GM18870 (cell line): ENCODE results near the gene FZR1.
"Not testable (repeated sequence)": the region's sequence is repeated elsewhere in the genome, so short reads cannot be mapped to it uniquely, and the experiment has no call there.

ENCODE experiments used
- ATAC-seq: cut with Tn5 transposase; IDR thresholded peaks from one replicate; pipeline ENCODE4 v1.9.1; 2021; ENCODE audit warnings: moderate library complexity; ENCODE audit not compliant: unreplicated experiment

FZR1 gene

DNA sequence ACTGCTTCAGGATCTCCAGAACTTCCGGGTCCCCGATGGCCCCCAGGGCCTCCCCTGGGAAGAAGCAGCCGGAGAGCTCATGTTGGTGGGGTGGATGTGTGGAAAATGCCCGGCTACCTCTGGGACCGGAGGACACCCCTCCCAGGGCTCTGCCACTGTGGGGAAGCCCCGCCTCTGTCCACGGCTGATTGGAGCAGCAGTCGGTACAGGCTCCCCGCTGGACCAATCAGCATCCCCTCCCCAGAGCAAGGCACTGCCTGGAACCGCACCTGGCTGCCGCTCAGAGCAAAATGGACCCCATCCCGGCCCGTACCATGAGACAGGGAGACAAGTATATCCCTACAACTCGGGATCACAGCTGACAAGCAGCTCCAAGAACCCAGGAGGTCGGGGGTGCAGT, 12.1 kb upstream of the FZR1 start:
- no peak for ATAC-seq

DNA sequence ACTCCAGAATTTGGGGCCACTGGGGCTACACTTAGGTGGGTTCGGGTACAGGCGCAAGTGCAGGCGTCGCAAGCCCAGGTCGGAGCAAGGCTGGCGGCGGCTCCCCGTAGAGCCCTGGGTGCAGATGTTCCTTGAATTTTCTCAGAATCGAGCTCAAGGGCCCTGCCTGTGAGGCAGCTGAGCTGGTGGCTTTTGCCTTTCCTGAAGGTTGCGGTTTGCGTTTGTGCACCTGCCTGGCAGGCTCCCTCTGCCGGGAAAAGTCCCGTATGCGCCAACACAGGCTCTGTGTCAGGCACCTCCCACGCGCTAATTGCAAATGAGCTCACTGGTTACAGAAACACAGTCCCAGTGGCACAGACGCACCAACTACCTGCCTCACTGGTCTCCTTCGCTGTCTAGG, 11.6 kb upstream of the FZR1 start:
- ATAC-seq = no peak

DNA sequence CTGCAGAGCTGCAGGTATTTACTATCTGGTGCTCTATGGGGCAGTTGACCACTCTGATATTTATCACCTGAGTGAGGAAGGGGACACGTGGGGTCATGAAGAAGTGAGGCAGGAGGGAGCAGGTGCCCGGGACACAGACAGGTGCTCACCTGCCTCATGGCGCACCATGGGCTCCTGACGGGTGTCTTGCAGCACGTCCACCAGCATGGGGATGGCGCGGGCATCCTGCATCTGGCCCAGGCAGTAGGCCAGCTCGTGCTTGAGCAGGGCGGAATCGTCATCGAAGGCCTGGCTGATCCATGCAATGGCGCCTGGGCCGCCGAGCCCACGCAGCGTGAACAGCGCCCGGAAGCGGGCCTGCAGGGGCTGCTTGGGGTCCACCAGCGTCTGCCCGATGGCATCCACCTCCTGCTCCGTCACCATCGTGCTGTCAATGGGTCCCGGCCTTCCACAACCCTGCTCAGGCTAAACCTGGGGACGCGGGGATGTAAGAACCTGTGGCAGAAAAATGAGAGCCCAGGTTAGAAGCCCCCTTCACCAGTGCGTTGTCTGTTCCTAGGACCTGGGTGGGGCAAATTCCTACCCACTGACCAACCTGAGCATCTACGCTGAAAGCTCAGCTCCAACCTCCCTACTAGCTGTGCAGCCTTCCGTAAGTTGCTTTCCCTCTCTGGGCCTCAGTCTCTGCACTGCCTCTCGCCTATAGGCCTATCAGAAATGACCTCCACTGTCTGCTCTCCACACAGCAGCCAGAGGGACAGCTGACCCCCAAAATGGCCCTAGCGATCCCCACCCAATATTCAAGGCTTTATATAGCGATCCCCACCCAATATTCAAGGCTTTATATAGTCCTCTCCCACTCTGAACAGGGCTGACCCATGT, 9.5 kb upstream of the FZR1 start:
- ATAC-seq = no peak

DNA sequence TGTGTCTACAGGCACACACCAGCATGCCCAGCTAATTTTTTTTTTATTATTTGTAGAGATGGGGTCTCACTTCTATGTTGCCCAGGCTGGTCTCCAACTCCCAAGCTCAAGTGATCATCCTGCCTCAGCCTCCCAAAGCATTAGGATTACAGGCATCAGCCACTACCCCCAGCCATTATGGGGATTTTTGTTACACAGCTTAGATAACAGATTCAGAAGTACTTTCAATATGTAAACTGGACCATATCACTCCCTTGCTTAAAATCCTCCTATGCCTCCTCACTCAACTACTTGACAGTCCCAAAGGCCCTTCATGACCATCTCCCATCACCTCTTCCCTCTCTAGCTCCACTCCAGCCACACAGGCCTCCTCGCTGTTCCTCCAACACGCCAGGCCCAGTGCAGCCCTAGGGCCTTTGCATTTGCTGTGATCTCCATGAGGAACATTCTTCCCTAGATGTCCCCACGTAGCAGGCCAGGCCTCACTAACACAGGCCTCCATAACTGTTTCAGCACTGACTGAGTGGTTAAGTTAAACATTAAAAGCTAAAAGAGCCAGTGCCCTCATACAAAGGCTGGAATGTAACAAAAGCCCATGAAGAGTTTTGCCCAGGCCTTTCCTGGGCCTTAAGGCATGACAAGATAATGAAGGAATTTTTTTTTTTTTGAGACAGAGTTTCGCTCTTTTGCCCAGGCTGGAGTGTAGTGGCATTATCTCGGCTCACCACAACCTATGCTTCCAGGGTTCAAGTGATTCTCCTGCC, 8.2 kb upstream of the FZR1 start:
- ATAC-seq = no peak

DNA sequence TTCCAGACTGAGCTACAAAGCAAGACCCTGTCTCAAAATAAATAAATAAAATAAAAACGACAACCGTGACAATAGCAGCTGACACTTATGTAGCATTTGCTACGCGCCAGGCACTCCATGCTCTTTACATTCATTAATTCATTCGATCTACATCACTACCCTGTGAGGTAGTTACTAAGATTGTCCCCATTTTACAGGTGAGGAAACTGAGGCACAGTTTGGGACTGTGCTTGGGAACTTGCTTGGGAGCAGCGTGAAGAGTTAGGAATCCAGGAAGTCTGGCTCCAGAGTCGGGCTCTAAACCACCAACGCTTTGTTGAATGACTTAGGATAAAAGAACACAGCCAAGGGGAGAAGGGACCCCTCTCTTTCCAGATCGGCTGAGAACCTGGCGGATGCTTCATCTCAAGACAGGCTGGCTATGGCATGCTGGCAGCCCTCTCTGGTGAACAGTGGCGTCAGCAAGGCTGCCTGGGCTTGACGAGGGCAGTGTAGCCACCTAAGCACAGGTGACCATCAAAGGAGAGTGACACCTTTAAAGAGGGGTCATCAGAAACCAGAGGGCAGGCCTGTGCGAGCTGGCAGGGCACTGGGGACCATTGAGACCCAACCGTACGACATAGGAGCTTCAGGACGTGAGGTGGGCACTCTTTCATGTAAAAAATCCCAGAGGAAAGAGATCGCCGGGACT, 6.2 kb upstream of the FZR1 start:
- ATAC-seq = no peak

DNA sequence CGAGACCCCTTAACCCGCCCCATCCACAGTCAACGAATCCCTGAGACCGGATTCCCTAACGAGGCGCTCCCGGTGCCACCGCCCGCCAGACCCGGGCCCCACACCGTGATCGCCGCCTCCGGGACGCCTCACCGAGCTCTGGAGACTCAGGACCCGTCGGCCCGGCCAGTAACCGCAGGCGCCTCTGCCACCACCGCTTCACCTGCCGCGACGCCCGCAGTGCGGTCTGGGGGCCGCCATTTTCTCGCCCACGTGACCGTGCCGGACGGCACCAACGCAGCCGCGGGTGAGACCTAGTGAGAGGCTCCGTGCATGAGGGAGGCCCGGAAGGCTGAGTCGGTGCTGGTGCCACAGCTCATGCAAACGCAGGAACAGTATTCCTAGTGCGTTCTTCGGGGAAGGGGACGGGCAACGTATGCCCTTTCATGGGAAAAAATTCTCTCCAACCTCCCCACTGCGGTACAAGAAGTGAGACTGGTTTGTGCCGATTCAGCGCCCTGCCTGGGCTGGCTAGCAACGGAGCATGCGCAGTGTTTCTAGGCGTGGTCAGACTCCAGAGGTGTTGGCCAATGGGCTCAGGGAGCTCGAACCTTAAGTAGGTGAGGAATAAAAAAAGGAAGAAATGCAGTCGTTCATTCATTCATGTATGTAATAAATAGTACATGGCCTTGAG, 5.5 kb upstream of the FZR1 start, which contains the start of gene DOHH:
TSS of gene DOHH (minus strand) at position 246 of the 673 bp plus-strand sequence. CDS start 3,860 bp downstream, outside the sequence.
- ATAC-seq = peak; percentile 60

DNA sequence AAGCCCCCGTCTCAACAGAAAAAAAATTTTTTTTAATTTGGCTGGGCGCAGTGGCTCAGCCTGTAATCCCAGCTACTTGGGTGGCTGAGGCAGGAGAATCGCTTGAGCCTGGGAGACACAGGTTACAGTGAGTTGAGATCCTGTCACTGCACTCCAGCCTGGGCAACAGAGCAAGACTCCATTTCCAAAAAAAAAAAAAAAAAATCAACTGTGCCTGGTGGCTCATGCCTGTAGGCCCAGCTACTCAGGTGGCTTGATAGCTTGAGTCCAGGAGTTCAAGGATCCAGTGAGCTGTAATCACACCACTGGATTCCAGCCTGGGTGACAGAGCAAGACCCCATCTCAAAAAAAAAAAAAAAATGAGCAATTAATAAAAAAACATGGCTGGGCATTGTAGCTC, 4.3 kb upstream of the FZR1 start:
- ATAC-seq = no peak

DNA sequence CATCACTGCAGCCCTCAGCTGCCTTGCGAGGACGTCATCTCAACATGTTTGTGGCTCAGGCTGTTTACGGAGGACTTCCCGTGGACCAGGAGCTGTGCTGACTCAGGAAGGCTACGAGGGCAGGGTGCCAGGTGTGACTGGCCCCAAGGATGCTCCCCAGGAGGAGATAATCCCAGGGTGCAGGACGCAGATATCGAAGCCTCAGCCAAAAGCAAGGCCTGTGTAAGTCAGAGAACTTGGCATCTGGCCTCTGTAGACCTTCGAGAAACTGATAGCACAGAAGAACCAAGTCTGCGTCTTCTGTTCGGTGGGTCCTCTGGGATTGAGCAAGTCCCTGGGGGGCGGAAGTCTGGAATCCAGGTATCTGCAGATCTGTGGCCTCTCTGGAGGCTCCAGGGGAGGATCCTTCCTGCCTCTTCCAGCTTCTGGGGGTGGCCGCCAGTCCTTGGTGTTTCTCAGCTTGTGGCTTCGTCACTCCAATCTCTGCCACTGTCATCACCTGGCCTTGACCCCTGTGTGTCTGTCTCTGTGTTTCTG, 3.0 kb upstream of the FZR1 start:
- no peak for ATAC-seq

DNA sequence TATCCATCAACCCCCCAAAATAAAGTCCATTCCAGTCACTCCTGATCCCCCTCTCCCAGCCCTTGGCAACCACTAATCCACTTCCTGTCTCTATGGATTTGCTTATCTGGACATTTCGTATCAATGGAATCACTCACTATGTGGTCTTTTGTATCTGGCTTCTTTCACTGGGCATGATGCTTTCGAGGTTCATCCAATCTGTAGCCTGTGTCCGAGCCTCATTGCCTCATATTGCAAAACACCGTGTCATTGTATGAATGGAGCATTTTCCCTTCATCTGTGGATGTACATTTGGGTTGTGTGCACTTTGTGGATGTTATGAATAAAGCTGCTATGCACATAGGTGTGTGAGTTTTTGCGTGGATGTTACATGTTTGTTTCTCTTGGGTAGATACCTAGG, 1.4 kb upstream of the FZR1 start:
- ATAC-seq = no peak

DNA sequence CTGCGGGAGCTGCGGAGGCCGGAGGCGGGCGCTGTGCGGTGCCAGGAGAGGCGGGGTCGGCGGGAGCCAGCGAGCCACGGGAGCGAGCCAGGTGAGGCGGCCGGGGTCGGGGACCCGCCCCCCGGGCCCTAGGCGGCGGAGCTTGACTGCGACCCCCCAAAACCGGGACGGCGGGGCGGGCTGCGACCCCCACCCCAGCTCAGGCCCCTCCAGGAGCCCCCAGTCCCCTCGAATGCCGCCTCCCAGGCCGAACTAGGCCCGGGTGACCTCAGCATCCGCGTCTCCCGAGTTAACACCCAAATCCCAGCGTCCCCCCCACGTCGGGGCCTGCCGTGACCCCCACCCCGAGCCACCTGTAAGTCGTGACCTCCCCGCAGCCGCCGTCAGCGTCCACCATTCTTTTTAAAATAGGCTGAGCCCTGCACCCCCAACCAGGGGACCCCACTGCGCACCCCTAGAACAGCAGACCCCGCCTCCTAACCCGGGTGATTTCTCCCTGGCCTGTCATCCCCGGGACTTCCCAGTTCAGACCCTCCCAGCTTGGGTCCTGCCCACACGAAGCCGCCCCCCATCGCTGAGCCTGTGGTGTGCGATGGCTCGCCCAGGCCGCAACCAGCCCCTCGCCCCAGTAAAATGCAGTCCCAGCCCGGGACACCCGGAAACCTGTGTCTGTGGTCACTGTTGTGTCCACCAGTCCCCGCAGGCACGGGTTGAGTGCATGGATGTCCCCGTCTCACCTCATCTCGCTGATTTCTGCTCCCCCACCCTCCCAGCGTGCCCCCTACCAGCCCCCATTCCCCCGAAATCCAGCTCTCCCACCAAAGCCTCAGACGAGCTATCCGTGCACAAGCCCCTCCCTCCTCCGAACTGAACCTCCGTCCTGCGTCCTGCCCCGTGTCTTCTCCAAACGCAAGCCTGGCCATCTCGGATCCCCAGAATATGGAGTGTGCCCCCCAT, 551 bp downstream of the FZR1 start:
- no peak for ATAC-seq

DNA sequence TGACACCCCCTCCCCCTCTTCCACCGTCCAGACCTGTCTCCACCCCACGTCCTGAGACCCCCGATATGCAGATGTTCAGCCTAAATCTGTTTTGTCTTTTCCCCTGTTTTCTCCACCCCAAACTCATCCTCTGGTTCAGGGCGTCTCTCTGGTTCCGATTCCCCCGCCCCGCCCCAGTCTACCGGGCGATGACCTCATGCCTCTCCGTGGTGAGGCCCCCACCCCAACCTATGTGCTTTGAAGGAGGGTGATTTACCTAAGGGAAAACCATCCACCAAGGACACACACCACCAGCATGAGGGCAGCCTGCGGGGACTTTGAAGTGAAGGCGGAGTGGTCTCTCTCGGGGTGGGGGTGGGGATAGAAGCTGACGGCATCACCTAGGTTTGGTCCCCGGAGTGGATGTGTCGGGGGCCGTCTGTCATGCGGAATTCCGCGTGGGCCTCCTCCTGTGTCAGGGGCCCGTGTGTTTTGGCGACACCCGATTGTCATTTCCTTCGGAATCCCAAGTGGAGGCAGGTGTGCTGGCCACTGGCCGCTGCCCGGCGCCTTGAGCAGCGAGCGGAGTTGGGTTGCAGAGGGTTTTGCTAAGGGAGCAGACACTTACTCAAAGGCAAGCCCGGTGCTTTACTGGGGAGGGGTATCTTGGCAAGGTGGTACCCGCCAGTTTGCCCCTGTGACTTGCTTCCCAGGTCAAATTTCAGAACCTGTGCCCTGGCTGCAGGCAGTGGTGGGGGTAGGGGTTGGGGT, 1.4 kb downstream of the FZR1 start:
- ATAC-seq = no peak

DNA sequence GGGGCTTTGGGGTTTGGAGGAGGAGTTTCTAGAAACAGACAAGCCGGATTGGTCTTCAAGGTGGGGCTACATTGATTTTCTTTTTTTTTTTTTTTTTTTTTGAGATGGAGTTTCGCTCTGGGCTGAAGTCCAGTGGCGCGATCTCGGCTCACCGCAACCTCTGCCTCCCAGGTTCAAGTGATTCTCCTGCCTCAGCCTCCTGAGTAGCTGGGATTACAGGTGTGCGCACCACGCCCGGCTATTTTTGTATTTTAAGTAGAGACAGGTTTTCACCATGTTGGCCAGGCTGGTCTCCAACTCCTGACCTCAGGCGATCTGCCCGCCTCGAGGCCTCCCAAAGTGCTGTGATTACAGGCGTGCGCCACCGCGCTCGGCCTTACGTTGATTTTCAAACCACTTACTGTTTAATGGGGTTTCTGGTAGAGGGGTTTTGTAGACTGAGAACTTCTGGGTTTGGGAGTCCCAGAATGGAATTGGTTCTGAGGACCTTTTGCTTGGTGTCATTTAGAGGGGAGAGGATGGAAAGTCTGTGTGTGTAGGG, 2.1 kb downstream of the FZR1 start:
- ATAC-seq = not testable (repeated sequence)

DNA sequence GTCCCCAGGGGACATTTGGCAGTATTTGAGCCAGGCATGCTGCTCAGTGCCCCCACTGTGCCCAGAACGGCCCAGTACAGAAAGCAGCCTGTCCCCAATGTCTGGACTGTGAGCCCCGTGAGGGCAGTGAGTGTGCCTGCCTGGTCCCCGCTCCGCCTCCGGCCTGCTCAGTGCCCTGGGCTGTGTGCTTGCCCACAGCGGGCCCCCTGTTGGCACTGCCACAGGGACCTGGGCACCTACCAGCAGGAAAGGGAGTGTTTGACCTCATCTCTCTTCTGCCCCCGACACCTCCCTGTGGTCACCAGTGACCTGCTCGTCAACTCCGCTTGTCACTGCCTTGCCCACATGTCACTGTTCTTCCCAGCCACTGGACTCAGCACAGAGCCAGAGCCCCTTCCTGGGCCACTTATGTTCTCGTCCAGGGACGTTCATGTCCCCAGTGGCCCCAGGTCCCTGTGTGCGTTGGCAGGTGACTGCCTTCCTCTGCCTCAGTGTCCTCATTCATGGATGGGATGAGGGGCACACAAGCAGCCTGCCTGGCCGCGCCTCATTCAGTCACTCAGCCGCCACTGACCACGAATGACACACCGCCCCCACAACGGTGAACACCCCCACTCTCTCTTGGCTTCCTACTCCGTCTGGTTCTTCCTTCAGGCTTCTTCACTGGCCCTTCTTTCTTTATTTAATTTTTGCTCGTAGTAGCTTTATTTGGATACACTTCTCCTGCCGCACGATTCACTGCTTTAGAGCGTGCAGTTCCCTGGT, 2.8 kb downstream of the FZR1 start:
- no peak for ATAC-seq

DNA sequence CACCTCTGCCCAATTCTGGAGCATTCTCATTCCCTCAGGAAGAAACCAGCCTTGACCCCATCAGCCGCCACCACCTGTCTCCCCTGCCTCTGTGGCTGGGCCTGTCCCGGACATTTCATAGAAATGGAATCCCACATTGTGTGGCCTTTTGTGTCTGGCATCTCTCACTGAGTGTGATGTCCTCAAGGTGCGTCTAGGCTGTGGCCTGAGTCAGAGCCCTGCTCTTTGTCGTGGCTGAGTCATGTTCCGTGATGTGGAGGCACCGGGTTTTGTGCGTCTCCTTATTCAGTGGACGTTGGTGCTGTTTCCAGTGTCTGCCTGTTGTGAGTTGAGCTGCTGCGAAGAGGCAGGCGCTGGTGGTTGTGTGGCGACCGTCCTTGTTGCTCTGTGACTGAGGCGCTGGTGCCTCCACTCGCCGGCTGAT, 3.5 kb downstream of the FZR1 start:
- ATAC-seq = no peak

DNA sequence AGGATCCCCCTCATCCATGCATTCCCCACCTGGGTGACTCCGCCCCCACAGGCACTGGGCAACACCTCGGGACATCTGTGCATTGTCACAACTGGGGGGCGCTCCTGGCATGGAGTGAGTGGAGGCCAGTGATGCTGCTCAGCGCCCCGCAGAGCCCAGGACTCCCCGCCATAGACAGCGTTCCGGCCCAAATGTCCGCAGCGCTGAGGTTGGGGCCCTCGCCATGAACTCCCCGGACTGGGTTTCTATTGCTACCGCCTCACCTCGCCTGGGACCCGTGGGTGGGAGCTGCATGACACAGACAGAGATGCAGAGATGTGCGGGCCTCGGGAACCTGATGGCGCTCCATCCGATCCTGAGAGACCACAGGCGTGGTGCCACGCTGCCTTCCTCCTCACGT, 4.6 kb downstream of the FZR1 start:
- no peak for ATAC-seq

DNA sequence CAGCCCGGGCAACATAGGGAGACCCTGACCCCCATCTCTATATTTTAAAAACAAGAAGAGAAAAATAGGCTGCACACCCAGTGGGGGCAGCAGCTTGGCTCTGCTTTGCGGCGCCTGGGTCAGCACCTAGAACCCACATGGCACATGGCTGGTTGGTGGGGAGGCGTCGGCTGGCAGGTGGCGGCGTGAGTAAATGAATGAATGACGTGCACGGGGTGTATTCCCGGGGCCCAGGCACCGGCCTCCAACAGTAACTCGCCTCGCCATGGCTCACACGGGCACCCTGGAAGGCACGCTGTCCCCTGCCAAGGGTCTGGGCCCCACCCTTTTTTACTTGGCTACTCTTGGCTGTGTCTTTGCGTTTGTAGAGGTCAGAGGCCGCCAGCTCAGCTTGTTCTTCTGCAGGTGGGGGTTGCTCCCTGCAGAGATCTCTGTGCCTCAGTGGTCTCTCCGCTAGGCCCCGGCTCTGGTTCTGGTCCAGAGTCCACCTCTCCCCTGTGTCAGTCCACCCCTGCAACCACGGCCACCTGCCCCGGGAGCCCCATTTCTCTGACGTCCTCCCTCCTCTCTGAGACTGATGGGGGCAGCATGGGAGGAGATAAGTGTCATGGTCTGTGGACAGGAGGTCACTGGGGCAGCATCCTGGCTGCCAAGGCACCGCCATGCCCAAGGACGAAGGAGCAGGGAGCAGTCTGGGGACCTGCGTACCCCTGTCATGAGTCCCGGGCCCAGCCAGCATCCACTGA, 5.6 kb downstream of the FZR1 start:
- ATAC-seq = no peak

DNA sequence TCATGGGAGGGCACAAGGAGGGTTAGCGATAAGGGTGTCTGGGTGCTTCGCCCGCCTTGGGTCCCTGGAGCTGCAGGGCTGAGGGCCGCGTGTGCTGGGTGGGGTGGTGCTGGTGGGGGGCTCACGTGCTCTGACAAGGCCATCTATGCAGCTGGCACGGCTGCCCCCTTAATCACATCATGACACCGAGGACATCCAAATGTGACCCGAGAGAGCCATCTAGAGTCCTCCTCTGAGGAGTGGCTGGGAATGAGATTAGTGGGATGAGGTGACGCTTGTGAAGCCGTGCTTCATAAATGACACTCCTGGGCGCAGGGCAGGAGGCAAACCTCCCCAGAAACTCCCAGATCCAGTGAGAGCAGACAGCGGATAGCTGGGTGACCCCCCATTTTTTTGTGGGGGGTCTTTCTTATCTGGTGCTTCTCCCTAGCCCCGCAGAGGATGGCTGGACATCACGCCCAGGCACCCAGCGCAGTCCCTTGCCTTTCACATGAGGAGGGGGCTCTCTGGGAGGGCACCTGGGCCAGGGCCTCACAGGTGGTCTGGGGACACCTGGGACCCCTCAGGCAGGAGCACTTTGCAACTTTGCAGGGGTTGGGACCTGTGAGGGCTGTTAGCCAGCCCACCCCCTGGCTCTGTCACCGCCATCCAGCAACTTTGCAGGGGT, 6.6 kb downstream of the FZR1 start:
- no peak for ATAC-seq
